Sigmoid colon (tissue), 4 donors: Measurements from ENCODE around the gene GTF2IRD1.

Experiments
- CTCF ChIP-seq, 4 experiments: fragments of 450-650 bp in 3 of 4; fragments of 200-600 bp in 1 of 4; IDR thresholded peaks; one replicate each; pipeline ENCODE4 v1.5.1; 2016 to 2019; ENCODE audit warnings: antibody characterized with exemption in 4 of 4, mild to moderate bottlenecking in 3 of 4, moderate library complexity in 2 of 4
- EP300 ChIP-seq, 4 donors: sonication (generic); formaldehyde crosslinking; IDR thresholded peaks; one replicate each; pipeline ENCODE4 v1.6.1; 2017; ENCODE audit warnings: antibody characterized with exemption in 4 of 4
- POLR2A ChIP-seq, 2 donors: fragments of 450-650 bp; IDR thresholded peaks; one replicate each; pipeline ENCODE4 v1.6.1; 2016; ENCODE audit warnings: antibody characterized with exemption in 2 of 2, mild to moderate bottlenecking in 2 of 2, moderate library complexity in 2 of 2
- POLR2AphosphoS5 ChIP-seq, 4 donors: sonication (generic); formaldehyde crosslinking; IDR thresholded peaks; one replicate each; pipeline ENCODE4 v1.6.1; 2017; ENCODE audit warnings: antibody characterized with exemption in 4 of 4

- TF ChIP-seq POLR2A (IDR thresholded peaks at IDR 0.05) (no peak), CTCF (IDR thresholded peaks at IDR 0.05) (no peak), POLR2AphosphoS5 (IDR thresholded peaks at IDR 0.05) (peak in 3 of 4 donors; percentile 42 to 63 (median 51)), EP300 (IDR thresholded peaks at IDR 0.05) (peak in 1 of 4 donors; percentile 42)
Measured at GRCh38 chr7:74502216-74502891, 48.6 kb downstream of the GTF2IRD1 start.
